Endothelial cell of umbilical vein (primary cell): ENCODE data around the gene ZNF675. TPM values are rescaled to one million over a fixed set of nuclear protein-coding genes. Genes with fewer than 3 reads are reported as not detected.
"Not testable (repeated sequence)": the region's sequence is repeated elsewhere in the genome, so short reads cannot be mapped to it uniquely, and the experiment has no call there.

ENCODE experiments used
- BruUV-seq: library from RNA; stranded (reverse); fragments of 400-500 nt; replicated peaks from 2 replicates; lab custom pipeline; 2021; lab: Mats Ljungman, UMichigan
- CTCF ChIA-PET: fragments of 300-600, 350-600 bp; sonication (Branson Sonifier 250); formaldehyde crosslinking; loops from one replicate; lab custom pipeline; 2021; ENCODE audit warnings: antibody characterized with exemption, inconsistent platforms; lab: Charles Lee
- POLR2A ChIA-PET: fragments of 300-600, 350-600 bp; sonication (Branson Sonifier 250); formaldehyde crosslinking; loops from one replicate; lab custom pipeline; 2021; ENCODE audit warnings: antibody characterized with exemption, inconsistent platforms; lab: Charles Lee
- DNase-seq: peaks from one replicate; pipeline ENCODE4 v3.0.0-alpha.2; 2011; ENCODE audit warnings: low read depth, low spot score
- FAIRE-seq: peaks from 2 replicates; lab custom pipeline; 2011; peaks lifted over from hg19 to GRCh38; lab: Jason Lieb, UNC
- H2AFZ ChIP-seq: 2 replicates; pipeline ENCODE4 v1.6.0; 2012; ENCODE audit warnings: low read depth, low read length, control low read depth, inconsistent platforms
- H3K27ac ChIP-seq: 2 replicates; pipeline ENCODE4 v1.5.1; 2011; ENCODE audit warnings: low read depth, mild to moderate bottlenecking, control low read depth, low read length, moderate library complexity; ENCODE audit not compliant: insufficient read depth
- H3K27me3 ChIP-seq, 2 experiments: 2 replicates each; pipeline versions ENCODE4 v1.6.0 to v1.6.1; 2011; ENCODE audit warnings: low read length in 2 of 2, mixed read lengths in 1 of 2; ENCODE audit not compliant: control insufficient read depth in 2 of 2, insufficient read depth in 2 of 2
- H3K36me3 ChIP-seq, 2 experiments: 2 replicates in 1 of 2; 3 replicates in 1 of 2; pipeline ENCODE4 v1.5.1; 2011; ENCODE audit warnings: low read length in 2 of 2, mild to moderate bottlenecking in 1 of 2, moderate library complexity in 1 of 2; ENCODE audit not compliant: control insufficient read depth in 2 of 2, insufficient read depth in 2 of 2; ENCODE audit errors: extremely low read depth in 1 of 2
- H3K4me1 ChIP-seq: 3 replicates; pipeline ENCODE4 v1.5.1; 2011; ENCODE audit warnings: mild to moderate bottlenecking, low read length; ENCODE audit not compliant: control insufficient read depth, insufficient read depth; ENCODE audit errors: extremely low read depth
- H3K4me2 ChIP-seq: 2 replicates; pipeline ENCODE4 v1.6.1; 2011; ENCODE audit warnings: low read length, control low read depth, mixed read lengths; ENCODE audit not compliant: insufficient read depth
- H3K4me3 ChIP-seq, 3 experiments: fragments of 200-600 bp in 1 of 3; sonication (generic), shearing (Covaris generic) in 1 of 3; replicated peaks in 1 of 3; 2 replicates each; pipeline ENCODE4 v1.5.1; 2011 to 2016; ENCODE audit warnings: control low read depth in 3 of 3, low read length in 3 of 3, mild to moderate bottlenecking in 2 of 3, inconsistent platforms in 1 of 3, low read depth in 1 of 3, moderate library complexity in 1 of 3; ENCODE audit not compliant: insufficient read depth in 1 of 3
- H3K79me2 ChIP-seq: 2 replicates; pipeline ENCODE4 v1.6.0; 2012; ENCODE audit warnings: low read length, inconsistent platforms; ENCODE audit not compliant: control insufficient read depth, insufficient read depth
- H3K9ac ChIP-seq: replicated peaks from 2 replicates; pipeline ENCODE3; 2011; ENCODE audit warnings: low read length, control low read depth; ENCODE audit not compliant: insufficient read depth; ENCODE audit errors: extremely low read depth
- H3K9me1 ChIP-seq: replicated peaks from 3 replicates; pipeline ENCODE4 v1.6.0; 2011; ENCODE audit warnings: mild to moderate bottlenecking, low read length; ENCODE audit not compliant: control insufficient read depth, insufficient read depth; ENCODE audit errors: extremely low read depth
- H3K9me3 ChIP-seq: replicated peaks from 2 replicates; pipeline ENCODE4 v1.5.1; 2012; ENCODE audit warnings: low read length, inconsistent platforms; ENCODE audit not compliant: control insufficient read depth, insufficient read depth
- H4K20me1 ChIP-seq: replicated peaks from 2 replicates; pipeline ENCODE3; 2011; ENCODE audit warnings: mild to moderate bottlenecking, low read length; ENCODE audit not compliant: control insufficient read depth, insufficient read depth; ENCODE audit errors: extremely low read depth
- EZH2 ChIP-seq: IDR thresholded peaks from 2 replicates; pipeline ENCODE4 v1.6.1; 2012; ENCODE audit warnings: borderline replicate concordance, low read depth, mild to moderate bottlenecking, moderate library complexity, low read length, inconsistent platforms; ENCODE audit not compliant: severe bottlenecking
- FOS ChIP-seq: IDR thresholded peaks from 2 replicates; pipeline ENCODE4 v1.6.1; 2011; ENCODE audit warnings: mild to moderate bottlenecking, low read length, moderate library complexity, borderline replicate concordance; ENCODE audit not compliant: insufficient read depth
- GATA2 ChIP-seq: IDR thresholded peaks from 2 replicates; pipeline ENCODE4 v1.7.0; 2011; ENCODE audit warnings: low read depth, mild to moderate bottlenecking, moderate library complexity, mixed read lengths, low read length; ENCODE audit not compliant: insufficient read length, insufficient read depth
- JUN ChIP-seq: IDR thresholded peaks from 2 replicates; pipeline ENCODE4 v1.6.1; 2011; ENCODE audit warnings: borderline replicate concordance, low read depth; ENCODE audit not compliant: insufficient read length, insufficient read depth
- MAX ChIP-seq: IDR thresholded peaks from 2 replicates; pipeline ENCODE4 v1.6.1; 2011; ENCODE audit not compliant: insufficient read depth, insufficient read length
- MYC ChIP-seq: IDR thresholded peaks from one replicate; pipeline ENCODE4 v1.6.1; 2011; ENCODE audit warnings: mild to moderate bottlenecking, low read depth, low read length
- POLR2A ChIP-seq: IDR thresholded peaks from 2 replicates; pipeline ENCODE4 v1.6.1; 2012; ENCODE audit warnings: low read depth, mild to moderate bottlenecking, control low read depth, low read length
- POLR2AphosphoS5 ChIP-seq: IDR thresholded peaks from 2 replicates; pipeline ENCODE4 v1.6.1; 2012; ENCODE audit warnings: low read depth, mild to moderate bottlenecking, control low read depth, low read length, moderate library complexity; ENCODE audit not compliant: insufficient read depth
- dilution Hi-C: fragments of 300-500 bp; cut with MboI; formaldehyde crosslinking; loops from one replicate; pipeline ENCODE4 v1.15.0; 2019; ENCODE audit warnings: low sequenced_read_pairs; ENCODE audit not compliant: extremely low pct_ligation_motif_present
- intact Hi-C: fragments of 100-400 bp; cut with micrococcal nuclease; formaldehyde crosslinking; loops from one replicate; pipeline ENCODE4 v1.10.0; 2022
- polyA plus RNA-seq, 4 experiments: library from polyadenylated mRNA; depleted of rRNA in 3 of 4; stranded (reverse) in 3 of 4; unstranded in 1 of 4; fragments of >200 nt; gene quantifications; 2 replicates each; pipeline versions ENCODE4 v1.2.1 to v1.2.3, GENCODE V29; 2011 to 2012; ENCODE audit warnings: missing spikeins in 1 of 4
- total RNA-seq: library from RNA; stranded (reverse); gene quantifications from 2 replicates; pipeline ENCODE4 v1.2.3, GENCODE V29; 2021
- TF ChIP-seq, protein P1 (sequence below), 2 donors: IDR thresholded peaks; 1 replicate in 1 of 2; 2 replicates in 1 of 2; pipeline ENCODE4 v1.5.1; 2011; ENCODE audit warnings: low read length in 2 of 2, mild to moderate bottlenecking in 2 of 2, moderate library complexity in 2 of 2, control low read depth in 1 of 2, inconsistent platforms in 1 of 2, low read depth in 1 of 2; ENCODE audit not compliant: insufficient read depth in 1 of 2; ENCODE audit errors: extremely low read depth in 1 of 2

The ZNF675 gene
- total and polyA plus RNA-seq, 2 donors (not counting 3 experiments of a cell fraction or from before 2014, with no cell fraction given), result 3.5 to 9.3 TPM

- intact Hi-C loops, result no loop called here
- FAIRE-seq, result no peak
Observed at GRCh38 chr19:23673132-23673531, 13.9 kb downstream of the ZNF675 start.

DNA sequence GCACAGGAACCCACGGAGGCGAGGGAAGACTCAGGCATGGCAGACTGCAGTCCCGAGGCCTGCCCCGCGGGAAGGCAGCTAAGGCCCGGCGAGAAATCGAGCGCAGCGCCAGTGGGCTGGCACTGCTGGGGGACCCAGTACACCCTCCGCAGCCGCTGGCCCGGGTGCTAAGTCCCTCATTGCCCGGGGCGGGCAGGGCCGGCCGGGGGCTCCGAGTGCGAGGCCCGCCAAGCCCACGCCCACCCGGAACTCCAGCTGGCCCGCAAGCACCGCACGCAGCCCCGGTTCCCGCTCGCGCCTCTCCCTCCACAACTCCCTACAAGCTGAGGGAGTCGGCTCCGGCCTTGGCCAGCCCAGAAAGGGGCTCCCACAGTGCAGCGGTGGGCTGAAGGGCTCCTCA is 18.4 kb downstream of the ZNF675 start:
- H3K4me3 ChIP-seq, H2AFZ ChIP-seq, H3K4me1 ChIP-seq, H3K9ac ChIP-seq, POLR2A ChIA-PET, H3K27me3 ChIP-seq, H3K36me3 ChIP-seq, BruUV-seq, CTCF ChIA-PET, H3K9me1 ChIP-seq, FAIRE-seq, H3K27ac ChIP-seq, H3K9me3 ChIP-seq, dilution Hi-C loops, intact Hi-C loops, H4K20me1 ChIP-seq, H3K4me2 ChIP-seq, DNase-seq: not testable (repeated sequence)
- H3K79me2 ChIP-seq, result peaks cover 28% of the 10 kb centered on the region

More at GRCh38 chr19:23673132-23673531, 13.9 kb downstream of the ZNF675 start:
- H3K4me3 ChIP-seq, result no peak overlapping the region
- H3K9ac ChIP-seq, result no peak overlapping the region
- no TSS peak for BruUV-seq
- no peak overlapping the region for H2AFZ ChIP-seq
- H3K27ac ChIP-seq, result no peak overlapping the region
- dilution Hi-C loops, result no loop called here
- no peaks in the 10 kb centered on the region for H3K9me1 ChIP-seq
- no peak for TF ChIP-seq POLR2A
- no peak for TF ChIP-seq FOS
- no peak for TF ChIP-seq POLR2AphosphoS5
- TF ChIP-seq, protein P1, sequence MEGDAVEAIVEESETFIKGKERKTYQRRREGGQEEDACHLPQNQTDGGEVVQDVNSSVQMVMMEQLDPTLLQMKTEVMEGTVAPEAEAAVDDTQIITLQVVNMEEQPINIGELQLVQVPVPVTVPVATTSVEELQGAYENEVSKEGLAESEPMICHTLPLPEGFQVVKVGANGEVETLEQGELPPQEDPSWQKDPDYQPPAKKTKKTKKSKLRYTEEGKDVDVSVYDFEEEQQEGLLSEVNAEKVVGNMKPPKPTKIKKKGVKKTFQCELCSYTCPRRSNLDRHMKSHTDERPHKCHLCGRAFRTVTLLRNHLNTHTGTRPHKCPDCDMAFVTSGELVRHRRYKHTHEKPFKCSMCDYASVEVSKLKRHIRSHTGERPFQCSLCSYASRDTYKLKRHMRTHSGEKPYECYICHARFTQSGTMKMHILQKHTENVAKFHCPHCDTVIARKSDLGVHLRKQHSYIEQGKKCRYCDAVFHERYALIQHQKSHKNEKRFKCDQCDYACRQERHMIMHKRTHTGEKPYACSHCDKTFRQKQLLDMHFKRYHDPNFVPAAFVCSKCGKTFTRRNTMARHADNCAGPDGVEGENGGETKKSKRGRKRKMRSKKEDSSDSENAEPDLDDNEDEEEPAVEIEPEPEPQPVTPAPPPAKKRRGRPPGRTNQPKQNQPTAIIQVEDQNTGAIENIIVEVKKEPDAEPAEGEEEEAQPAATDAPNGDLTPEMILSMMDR (IDR thresholded peaks at IDR 0.05; ENCODE audit: extremely low read depth in 1 of 2, insufficient read depth in 1 of 2, low read depth in 1 of 2, low read length in 2 of 2), result no peak
- TF ChIP-seq EZH2, result no peak
- TF ChIP-seq JUN, result no peak
- TF ChIP-seq GATA2, result no peak
- TF ChIP-seq MAX, result no peak
- TF ChIP-seq MYC, result no peak
- H3K36me3 ChIP-seq, result no peaks in the 10 kb centered on the region
- H3K9me3 ChIP-seq, result peaks cover 1% of the 10 kb centered on the region
- peaks cover 38% of the 10 kb centered on the region for H3K79me2 ChIP-seq
- H3K27me3 ChIP-seq, result no peaks in the 10 kb centered on the region
- POLR2A ChIA-PET, result no interaction called here
- H4K20me1 ChIP-seq, result no peaks in the 10 kb centered on the region
- H3K4me1 ChIP-seq, result no peaks in the 10 kb centered on the region
- H3K4me2 ChIP-seq, result no peak overlapping the region
- no peak for DNase-seq
- CTCF ChIA-PET, result no interaction called here
